Sigmoid colon (tissue), 4 donors: ENCODE results near the gene ZNF672.

Source experiments
- POLR2A ChIP-seq, 2 donors: fragments of 450-650 bp; IDR thresholded peaks; one replicate each; pipeline ENCODE4 v1.6.1; 2016; ENCODE audit warnings: antibody characterized with exemption in 2 of 2, mild to moderate bottlenecking in 2 of 2, moderate library complexity in 2 of 2
- POLR2AphosphoS5 ChIP-seq, 4 donors: sonication (generic); formaldehyde crosslinking; IDR thresholded peaks; one replicate each; pipeline ENCODE4 v1.6.1; 2017; ENCODE audit warnings: antibody characterized with exemption in 4 of 4
- TF ChIP-seq, protein P1 (sequence below), 4 experiments: fragments of 450-650 bp in 3 of 4; fragments of 200-600 bp in 1 of 4; IDR thresholded peaks; one replicate each; pipeline ENCODE4 v1.5.1; 2016 to 2019; ENCODE audit warnings: antibody characterized with exemption in 4 of 4, mild to moderate bottlenecking in 3 of 4, moderate library complexity in 2 of 4

DNA sequence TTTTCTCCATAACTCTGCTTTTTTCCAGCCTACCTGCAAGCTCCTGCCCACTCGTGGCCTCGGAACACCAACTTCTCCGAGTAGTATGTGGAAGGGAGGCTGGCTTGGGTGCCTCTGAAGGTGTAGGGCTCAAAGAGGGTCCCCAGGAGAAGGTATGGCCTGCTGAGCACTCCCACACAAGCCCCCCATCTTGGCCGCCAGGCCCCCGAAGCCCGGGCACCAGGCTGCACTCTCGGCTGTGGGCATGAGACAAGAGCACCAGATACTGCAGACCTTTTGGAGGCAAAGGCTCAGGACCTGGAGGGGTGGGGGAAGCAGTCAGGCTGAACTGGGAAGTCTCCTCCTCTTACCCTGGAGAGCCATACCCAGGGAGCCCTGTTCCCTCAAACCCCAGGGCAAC, 19.2 kb downstream of the ZNF672 start:
- TF ChIP-seq, protein P1, sequence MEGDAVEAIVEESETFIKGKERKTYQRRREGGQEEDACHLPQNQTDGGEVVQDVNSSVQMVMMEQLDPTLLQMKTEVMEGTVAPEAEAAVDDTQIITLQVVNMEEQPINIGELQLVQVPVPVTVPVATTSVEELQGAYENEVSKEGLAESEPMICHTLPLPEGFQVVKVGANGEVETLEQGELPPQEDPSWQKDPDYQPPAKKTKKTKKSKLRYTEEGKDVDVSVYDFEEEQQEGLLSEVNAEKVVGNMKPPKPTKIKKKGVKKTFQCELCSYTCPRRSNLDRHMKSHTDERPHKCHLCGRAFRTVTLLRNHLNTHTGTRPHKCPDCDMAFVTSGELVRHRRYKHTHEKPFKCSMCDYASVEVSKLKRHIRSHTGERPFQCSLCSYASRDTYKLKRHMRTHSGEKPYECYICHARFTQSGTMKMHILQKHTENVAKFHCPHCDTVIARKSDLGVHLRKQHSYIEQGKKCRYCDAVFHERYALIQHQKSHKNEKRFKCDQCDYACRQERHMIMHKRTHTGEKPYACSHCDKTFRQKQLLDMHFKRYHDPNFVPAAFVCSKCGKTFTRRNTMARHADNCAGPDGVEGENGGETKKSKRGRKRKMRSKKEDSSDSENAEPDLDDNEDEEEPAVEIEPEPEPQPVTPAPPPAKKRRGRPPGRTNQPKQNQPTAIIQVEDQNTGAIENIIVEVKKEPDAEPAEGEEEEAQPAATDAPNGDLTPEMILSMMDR (IDR thresholded peaks at IDR 0.05) = no peak
- TF ChIP-seq POLR2A (IDR thresholded peaks at IDR 0.05) (no peak), POLR2AphosphoS5 (IDR thresholded peaks at IDR 0.05) (no peak)
